Measurements from ENCODE around the gene GLB1L2. TPM values are rescaled to one million over a fixed set of nuclear protein-coding genes. Genes with fewer than 3 reads are reported as not detected.
"Not testable (repeated sequence)": the region's sequence is repeated elsewhere in the genome, so short reads cannot be mapped to it uniquely, and the experiment has no call there.

GLB1L2 gene
- total RNA-seq, 3 donors from 2014 or later (not counting 1 experiment from before 2014, with no cell fraction given): 0.57 to 3.3 (median 0.61) TPM

GRCh38 chr11:134343646-134344045 is 11.9 kb downstream of the GLB1L2 start:
- DNase-seq (no peak), ATAC-seq (no peak)
- H3K4me1 ChIP-seq (ENCODE audit: control insufficient read depth, insufficient read depth, low read length): peaks cover 17% of the 10 kb centered on the region
- H3K4me3 ChIP-seq (ENCODE audit: low read length): no peak overlapping the region
- Mint-ChIP-seq H3K4me1 (peaks cover 8 to 17% of the 10 kb centered on the region in 2 donors), H3K27ac (peak overlapping the region in 1 of 2 donors; percentile 16), H3K9me3 (no peaks in the 10 kb centered on the region), H3K27me3 (ENCODE audit: low read depth in 2 of 2) (peaks cover 0 to 10% of the 10 kb centered on the region in 2 donors), H3K4me3 (no peak overlapping the region), H3K36me3 (no peaks in the 10 kb centered on the region)
- no peaks in the 10 kb centered on the region for H3K27me3 ChIP-seq (ENCODE audit: control insufficient read depth, insufficient read depth, low read length)
- intact Hi-C loops (cut with micrococcal nuclease): no loop called here
- H3K27ac ChIP-seq (ENCODE audit: low read length): no peak overlapping the region
- no peaks in the 10 kb centered on the region for H3K36me3 ChIP-seq (ENCODE audit: control insufficient read depth, insufficient read depth, low read length)
- TF ChIP-seq CTCF (IDR thresholded peaks at IDR 0.05): no peak
- 90% methylated on average over 15 of the region's 15 CpGs for WGBS (ENCODE audit: insufficient coverage)
- no peaks in the 10 kb centered on the region for H3K9me3 ChIP-seq (ENCODE audit: control insufficient read depth, insufficient read depth, low read length)

DNA sequence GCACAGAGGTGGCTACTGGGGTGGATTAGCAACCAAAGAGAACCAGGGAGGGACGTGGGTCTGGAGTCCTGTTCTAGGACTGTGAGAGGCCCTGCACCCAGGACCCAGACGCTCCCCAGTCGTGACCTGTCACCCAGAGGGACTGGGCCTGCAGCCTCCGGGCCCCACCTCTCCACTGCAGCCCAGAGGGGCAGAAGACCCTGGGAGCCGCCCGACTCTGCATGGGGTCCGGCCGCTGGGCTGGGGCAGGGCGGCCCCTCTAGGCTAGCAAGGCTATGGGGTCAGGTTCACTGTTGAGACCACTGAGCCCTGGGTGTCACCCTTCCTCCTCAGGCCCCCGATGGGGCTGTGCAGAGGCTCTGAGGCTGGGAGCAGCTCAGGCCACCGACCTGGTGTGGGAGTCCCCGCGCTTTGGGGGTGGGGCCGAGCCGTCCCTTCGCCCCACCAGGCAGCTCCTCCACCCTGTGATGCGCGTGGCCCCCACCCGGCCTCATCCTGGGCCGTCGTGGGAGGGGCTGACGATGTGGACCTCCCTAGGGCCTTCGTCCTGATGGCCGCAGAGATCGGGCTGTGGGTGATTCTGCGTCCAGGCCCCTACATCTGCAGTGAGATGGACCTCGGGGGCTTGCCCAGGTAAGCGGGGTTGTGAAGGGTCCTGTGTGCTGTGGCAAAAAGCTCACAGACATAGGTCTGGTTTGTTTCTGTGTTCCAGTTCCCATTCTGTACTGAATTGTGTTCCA is 12.9 kb downstream of the GLB1L2 start:
- ATAC-seq; H3K27me3 Mint-ChIP-seq (ENCODE audit: low read depth in 2 of 2); H3K27ac ChIP-seq (ENCODE audit: low read length); intact Hi-C loops (cut with micrococcal nuclease); H3K27me3 ChIP-seq (ENCODE audit: control insufficient read depth, insufficient read depth, low read length); H3K4me3 Mint-ChIP-seq; H3K27ac Mint-ChIP-seq; H3K4me3 ChIP-seq (ENCODE audit: low read length); DNase-seq; H3K36me3 Mint-ChIP-seq; H3K9me3 ChIP-seq (ENCODE audit: control insufficient read depth, insufficient read depth, low read length); H3K9me3 Mint-ChIP-seq; H3K36me3 ChIP-seq (ENCODE audit: control insufficient read depth, insufficient read depth, low read length): not testable (repeated sequence)
- H3K4me1 Mint-ChIP-seq: peaks cover 19 to 27% of the 10 kb centered on the region in 2 donors
- 85% methylated on average over 26 of the region's 28 CpGs for WGBS (ENCODE audit: insufficient coverage)
- H3K4me1 ChIP-seq (ENCODE audit: control insufficient read depth, insufficient read depth, low read length): peaks cover 22% of the 10 kb centered on the region

- 86% methylated on average over 4 of the region's 4 CpGs for WGBS (ENCODE audit: insufficient coverage)
- Histone ChIP-seq H3K27ac (ENCODE audit: low read length) (no peak overlapping the region), H3K27me3 (ENCODE audit: control insufficient read depth, insufficient read depth, low read length) (no peaks in the 10 kb centered on the region), H3K9me3 (ENCODE audit: control insufficient read depth, insufficient read depth, low read length) (no peaks in the 10 kb centered on the region), H3K36me3 (ENCODE audit: control insufficient read depth, insufficient read depth, low read length) (no peaks in the 10 kb centered on the region), H3K4me1 (ENCODE audit: control insufficient read depth, insufficient read depth, low read length) (peaks cover 27% of the 10 kb centered on the region), H3K4me3 (ENCODE audit: low read length) (no peak overlapping the region)
- ATAC-seq (no peak), DNase-seq (no peak)
- Mint-ChIP-seq H3K27ac (no peak overlapping the region), H3K4me3 (no peak overlapping the region), H3K36me3 (no peaks in the 10 kb centered on the region), H3K9me3 (no peaks in the 10 kb centered on the region), H3K27me3 (ENCODE audit: low read depth in 2 of 2) (peaks cover 0 to under 1% of the 10 kb centered on the region in 2 donors), H3K4me1 (peaks cover 22 to 33% of the 10 kb centered on the region in 2 donors)
- TF ChIP-seq CTCF (IDR thresholded peaks at IDR 0.05): no peak
- intact Hi-C loops (cut with micrococcal nuclease): no loop called here
These were observed 13.4 kb downstream of the GLB1L2 start for GRCh38 chr11:134345237-134345550.

- no peak for ATAC-seq
- intact Hi-C loops (cut with micrococcal nuclease): no loop called here
- Mint-ChIP-seq H3K4me3 (no peak overlapping the region), H3K27me3 (ENCODE audit: low read depth in 2 of 2) (no peaks in the 10 kb centered on the region), H3K9me3 (no peaks in the 10 kb centered on the region), H3K27ac (peak overlapping the region; percentile 41 to 58), H3K36me3 (no peaks in the 10 kb centered on the region), H3K4me1 (peaks cover 31 to 40% of the 10 kb centered on the region in 2 donors)
- no peak overlapping the region for H3K27ac ChIP-seq (ENCODE audit: low read length)
- no peaks in the 10 kb centered on the region for H3K9me3 ChIP-seq (ENCODE audit: control insufficient read depth, insufficient read depth, low read length)
- no peaks in the 10 kb centered on the region for H3K36me3 ChIP-seq (ENCODE audit: control insufficient read depth, insufficient read depth, low read length)
- H3K4me3 ChIP-seq (ENCODE audit: low read length): no peak overlapping the region
- no peak for TF ChIP-seq CTCF (IDR thresholded peaks at IDR 0.05)
- WGBS (ENCODE audit: insufficient coverage): 88% methylated on average over 22 of the region's 22 CpGs
- DNase-seq: no peak
- H3K4me1 ChIP-seq (ENCODE audit: control insufficient read depth, insufficient read depth, low read length): peaks cover 31% of the 10 kb centered on the region
- H3K27me3 ChIP-seq (ENCODE audit: control insufficient read depth, insufficient read depth, low read length): no peaks in the 10 kb centered on the region
These were observed 14.6 kb downstream of the GLB1L2 start for GRCh38 chr11:134346101-134346975.

Data from natural killer cell (primary cell).